ENCODE data around the gene CD300LF. TPM values are rescaled to one million over a fixed set of nuclear protein-coding genes. Genes with fewer than 3 reads are reported as not detected.

CD300LF gene
- total RNA-seq, 4 donors from 2014 or later, result not detected

- no peaks in the 10 kb centered on the region for H3K36me3 ChIP-seq
- no peaks in the 10 kb centered on the region for H3K27me3 ChIP-seq
- intact Hi-C loops (cut with DNase I), result no loop called here
- DNase-seq, result no peak
- H3K4me3 ChIP-seq (replicated peaks in 1 of 3), result no peak overlapping the region
- WGBS, 2 donors, result 70 to 81% methylated on average over 6 of the region's 6 CpGs
- TF ChIP-seq, protein P1, sequence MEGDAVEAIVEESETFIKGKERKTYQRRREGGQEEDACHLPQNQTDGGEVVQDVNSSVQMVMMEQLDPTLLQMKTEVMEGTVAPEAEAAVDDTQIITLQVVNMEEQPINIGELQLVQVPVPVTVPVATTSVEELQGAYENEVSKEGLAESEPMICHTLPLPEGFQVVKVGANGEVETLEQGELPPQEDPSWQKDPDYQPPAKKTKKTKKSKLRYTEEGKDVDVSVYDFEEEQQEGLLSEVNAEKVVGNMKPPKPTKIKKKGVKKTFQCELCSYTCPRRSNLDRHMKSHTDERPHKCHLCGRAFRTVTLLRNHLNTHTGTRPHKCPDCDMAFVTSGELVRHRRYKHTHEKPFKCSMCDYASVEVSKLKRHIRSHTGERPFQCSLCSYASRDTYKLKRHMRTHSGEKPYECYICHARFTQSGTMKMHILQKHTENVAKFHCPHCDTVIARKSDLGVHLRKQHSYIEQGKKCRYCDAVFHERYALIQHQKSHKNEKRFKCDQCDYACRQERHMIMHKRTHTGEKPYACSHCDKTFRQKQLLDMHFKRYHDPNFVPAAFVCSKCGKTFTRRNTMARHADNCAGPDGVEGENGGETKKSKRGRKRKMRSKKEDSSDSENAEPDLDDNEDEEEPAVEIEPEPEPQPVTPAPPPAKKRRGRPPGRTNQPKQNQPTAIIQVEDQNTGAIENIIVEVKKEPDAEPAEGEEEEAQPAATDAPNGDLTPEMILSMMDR (IDR thresholded peaks at IDR 0.05), result no peak
- no peak for TF ChIP-seq POLR2A (IDR thresholded peaks at IDR 0.05)
- H3K27ac ChIP-seq, result no peak overlapping the region
- no peaks in the 10 kb centered on the region for H3K4me1 ChIP-seq
- no peaks in the 10 kb centered on the region for H3K9me3 ChIP-seq
Measured at GRCh38 chr17:74670329-74670728, 42.4 kb downstream of the CD300LF start.

DNA sequence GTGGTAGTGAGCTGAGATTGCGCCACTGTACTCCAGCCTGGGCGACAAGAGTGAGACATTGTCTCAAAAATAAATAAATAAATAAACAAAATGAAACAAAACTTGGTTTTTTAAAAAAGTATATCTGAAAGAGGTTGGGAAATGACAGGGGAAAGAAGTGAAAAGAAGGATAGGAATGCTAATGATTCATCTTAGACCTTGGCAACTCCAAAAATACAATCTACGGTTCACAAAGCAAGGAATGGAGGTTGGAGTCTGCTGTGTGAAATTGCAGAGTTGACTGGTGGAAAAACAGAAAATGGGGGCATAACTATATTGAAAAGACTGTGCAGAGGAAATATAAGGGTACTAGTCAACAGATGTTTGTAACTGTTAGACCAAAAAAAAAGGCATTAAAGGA, 49.2 kb downstream of the CD300LF start:
- Histone ChIP-seq H3K9me3 (no peaks in the 10 kb centered on the region), H3K27me3 (no peaks in the 10 kb centered on the region), H3K36me3 (no peaks in the 10 kb centered on the region), H3K4me3 (replicated peaks in 1 of 3) (no peak overlapping the region), H3K4me1 (no peaks in the 10 kb centered on the region), H3K27ac (no peak overlapping the region)
- TF ChIP-seq POLR2A (IDR thresholded peaks at IDR 0.05), result no peak
- TF ChIP-seq, protein P1 (IDR thresholded peaks at IDR 0.05), result no peak
- intact Hi-C loops (cut with DNase I), result no loop called here
- DNase-seq, result no peak
- WGBS, 2 donors, result 84 to 91% methylated on average over 3 of the region's 3 CpGs

DNA sequence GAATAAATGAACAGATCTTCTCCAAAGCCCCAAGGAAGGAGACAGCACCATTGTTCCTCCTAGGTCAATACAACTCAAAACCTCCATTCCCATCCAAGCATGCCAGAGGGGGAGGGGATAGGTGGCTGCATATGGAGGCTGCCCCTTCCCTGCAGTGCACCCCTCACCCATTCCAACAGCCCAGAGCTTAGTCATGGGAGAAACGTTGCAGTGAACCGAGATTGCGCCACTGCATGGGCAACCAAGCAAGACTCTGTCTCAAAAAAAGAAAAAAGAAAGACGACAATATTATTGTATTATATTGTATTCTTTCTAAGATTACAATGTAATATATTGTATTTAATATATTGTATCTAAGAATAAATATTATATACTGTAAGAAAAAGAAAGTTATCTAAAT, 52.8 kb downstream of the CD300LF start:
- no peaks in the 10 kb centered on the region for H3K9me3 ChIP-seq
- no peak overlapping the region for H3K27ac ChIP-seq
- intact Hi-C loops (cut with DNase I), result loop anchor here (5.0 kb wide), 1 partner anchor 77 kb away; the partner anchor contains the start of gene RAB37
- TF ChIP-seq, protein P1 (IDR thresholded peaks at IDR 0.05), result no peak
- TF ChIP-seq POLR2A (IDR thresholded peaks at IDR 0.05), result no peak
- peaks cover 7 to 11% of the 10 kb centered on the region in 2 donors for H3K4me1 ChIP-seq
- 45 to 55% methylated on average over 4 of the region's 4 CpGs for WGBS, 2 donors
- DNase-seq, result no peak
- no peaks in the 10 kb centered on the region for H3K36me3 ChIP-seq
- H3K27me3 ChIP-seq, result no peaks in the 10 kb centered on the region
- no peak overlapping the region for H3K4me3 ChIP-seq (replicated peaks in 1 of 3)

DNA sequence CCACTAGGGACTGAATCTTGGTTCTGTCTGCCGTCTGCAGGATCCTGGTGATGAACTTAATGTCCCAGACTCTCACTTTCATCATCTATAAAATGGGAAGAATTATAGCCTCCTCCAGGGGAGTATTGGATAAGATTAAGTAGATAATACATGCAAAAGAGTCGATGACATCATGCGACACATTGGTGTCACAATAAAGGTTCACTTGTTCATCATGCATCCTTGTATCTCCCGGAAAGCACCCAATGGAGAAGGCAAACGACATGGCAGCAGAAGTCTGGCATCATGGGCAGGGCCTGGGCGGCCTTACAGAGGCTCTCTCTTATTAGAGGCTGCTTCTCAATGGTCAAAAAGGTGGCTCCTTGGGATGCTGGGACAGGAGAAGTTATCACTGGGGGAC, 54.1 kb downstream of the CD300LF start:
- intact Hi-C loops (cut with DNase I), result loop anchor here (5.0 kb wide), 1 partner anchor 79 kb away; the partner anchor contains the start of gene RAB37
- no peak for TF ChIP-seq POLR2A (IDR thresholded peaks at IDR 0.05)
- TF ChIP-seq, protein P1 (IDR thresholded peaks at IDR 0.05), result no peak
- no peak for DNase-seq
- Histone ChIP-seq H3K9me3 (no peaks in the 10 kb centered on the region), H3K36me3 (no peaks in the 10 kb centered on the region), H3K27ac (no peak overlapping the region), H3K4me3 (replicated peaks in 1 of 3) (no peak overlapping the region), H3K27me3 (no peaks in the 10 kb centered on the region), H3K4me1 (peaks cover 7 to 11% of the 10 kb centered on the region in 2 donors)
- WGBS, 2 donors, result 82 to 91% methylated on average over 6 of the region's 6 CpGs

- H3K4me3 ChIP-seq (replicated peaks in 1 of 3), result no peak overlapping the region
- H3K4me1 ChIP-seq, result peaks cover 7 to 11% of the 10 kb centered on the region in 2 donors
- H3K36me3 ChIP-seq, result no peaks in the 10 kb centered on the region
- no peaks in the 10 kb centered on the region for H3K9me3 ChIP-seq
- intact Hi-C loops (cut with DNase I), result loop anchor here (5.0 kb wide), 1 partner anchor 83 kb away; the partner anchor contains the start of gene RAB37
- H3K27me3 ChIP-seq, result no peaks in the 10 kb centered on the region
- no peak overlapping the region for H3K27ac ChIP-seq
- 65 to 73% methylated on average over 5 of the region's 5 CpGs for WGBS, 2 donors
- TF ChIP-seq POLR2A (IDR thresholded peaks at IDR 0.05), result no peak
- TF ChIP-seq, protein P1 (IDR thresholded peaks at IDR 0.05), result no peak
- DNase-seq, result no peak
Measured at GRCh38 chr17:74654742-74655141, 58.0 kb downstream of the CD300LF start.

Measured in thyroid gland (tissue), 4 donors.